GM18867 (cell line): ENCODE results near the gene HIP1R.

Experiments
- ATAC-seq: cut with Tn5 transposase; IDR thresholded peaks from one replicate; pipeline ENCODE4 v1.9.1; 2021; ENCODE audit warnings: mild to moderate bottlenecking, moderate library complexity; ENCODE audit not compliant: unreplicated experiment

Gene HIP1R

GRCh38 chr12:122846622-122847515 lies 11.6 kb downstream of the HIP1R start:
- no peak for ATAC-seq

- no peak for ATAC-seq
These were observed 12.2 kb downstream of the HIP1R start for GRCh38 chr12:122847516-122847836.

DNA sequence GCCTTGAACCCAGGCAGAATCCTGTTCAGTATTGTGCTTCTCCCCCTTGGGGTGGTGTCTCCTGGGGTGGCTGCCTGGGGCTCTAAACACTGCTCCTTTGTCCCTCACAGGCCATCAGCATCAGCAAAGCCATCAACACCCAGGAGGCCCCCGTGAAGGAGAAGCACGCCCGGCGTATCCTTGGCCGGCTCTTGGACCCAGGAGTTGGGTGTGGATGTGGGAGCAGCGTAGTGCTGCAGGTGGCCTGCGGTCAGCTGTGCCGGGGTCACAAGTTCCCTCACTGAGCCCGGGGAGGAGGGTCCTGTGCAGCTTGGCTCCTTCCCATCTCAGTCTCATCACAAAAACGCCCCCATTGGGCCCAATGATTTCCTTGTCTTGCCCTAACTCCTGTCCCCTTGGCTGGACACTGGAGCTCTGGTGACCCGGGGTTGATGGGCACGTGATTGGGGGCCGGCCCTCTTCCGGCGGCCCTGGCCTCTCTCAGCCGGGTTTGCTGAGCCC lies 12.7 kb downstream of the HIP1R start:
- no peak for ATAC-seq

- no peak for ATAC-seq
These were observed 13.5 kb downstream of the HIP1R start for GRCh38 chr12:122848471-122849351.

- ATAC-seq: no peak
These were observed 14.2 kb downstream of the HIP1R start for GRCh38 chr12:122849352-122850047.

DNA sequence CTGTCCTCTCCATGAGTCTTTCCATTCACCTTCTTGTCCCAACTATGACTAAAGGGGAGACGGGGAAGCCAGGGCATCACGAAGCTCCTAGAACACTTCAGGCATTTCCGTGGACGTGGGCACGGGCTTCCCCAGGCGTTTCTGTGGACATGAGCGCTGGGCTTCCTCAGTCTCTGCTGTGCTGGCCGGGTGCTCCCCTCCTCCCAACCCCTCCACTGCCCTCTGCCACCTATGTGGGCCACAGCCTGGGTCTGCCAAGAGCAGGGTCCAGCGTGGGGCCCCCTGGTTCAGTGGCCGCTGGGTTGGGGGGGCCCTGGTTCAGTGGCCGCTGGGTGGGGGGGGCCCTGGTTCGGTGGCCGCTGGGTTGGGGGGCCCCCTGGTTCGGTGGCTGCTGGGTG lies 14.8 kb downstream of the HIP1R start:
- no peak for ATAC-seq

- no peak for ATAC-seq
These were observed 15.6 kb downstream of the HIP1R start for GRCh38 chr12:122850695-122851350.

DNA sequence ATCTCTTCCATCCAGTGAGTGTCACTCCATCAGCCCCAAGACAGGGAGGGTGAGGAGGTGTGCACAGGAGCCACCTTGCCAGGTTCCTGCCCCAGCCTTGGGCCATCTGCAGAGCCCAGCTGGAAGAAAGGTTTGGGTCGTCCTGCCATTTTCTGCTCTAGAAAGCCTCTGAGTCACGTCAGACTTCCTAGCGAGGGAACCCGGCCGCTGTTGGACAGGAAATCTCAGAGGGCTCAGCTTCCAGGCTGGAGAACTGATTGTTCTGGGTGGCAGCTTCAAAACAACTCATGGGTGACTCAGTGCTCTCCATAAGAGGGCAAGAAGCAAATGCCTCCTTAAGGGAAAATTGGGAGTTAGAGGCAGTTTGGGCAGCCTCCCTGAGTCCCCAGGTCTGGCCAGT lies 16.6 kb downstream of the HIP1R start:
- no peak for ATAC-seq

GRCh38 chr12:122852336-122853275 lies 17.3 kb downstream of the HIP1R start:
- ATAC-seq: no peak

DNA sequence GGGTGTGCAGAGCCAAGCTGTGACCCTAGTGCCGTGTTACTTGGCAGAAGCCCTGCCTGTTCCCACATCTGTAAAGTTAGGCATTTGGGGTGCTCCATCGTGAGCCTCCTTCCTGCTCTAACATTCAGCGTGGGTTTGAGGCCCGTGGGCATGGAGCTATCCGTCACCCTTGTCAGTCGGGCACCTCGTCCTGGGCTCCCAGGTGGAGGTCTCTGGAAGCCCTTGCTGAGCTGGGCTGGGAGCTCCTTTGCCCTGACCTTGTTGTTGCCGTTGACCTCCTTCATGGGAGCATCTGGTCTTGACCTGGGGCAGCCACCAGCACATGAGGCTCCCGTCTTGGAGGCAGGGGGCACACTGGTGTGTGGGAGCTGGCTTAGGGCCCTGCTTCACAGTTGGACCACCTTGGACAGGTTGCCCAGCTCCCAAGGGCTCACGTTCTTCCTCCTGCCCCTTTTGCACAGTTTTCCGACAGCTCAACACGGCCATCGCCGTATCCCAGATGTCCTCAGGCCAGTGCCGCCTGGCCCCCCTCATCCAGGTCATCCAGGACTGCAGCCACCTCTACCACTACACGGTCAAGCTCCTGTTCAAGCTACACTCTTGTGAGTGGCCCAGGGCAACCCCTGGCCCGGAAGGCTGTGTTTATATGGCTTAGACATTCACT lies 18.5 kb downstream of the HIP1R start:
- ATAC-seq: no peak

DNA sequence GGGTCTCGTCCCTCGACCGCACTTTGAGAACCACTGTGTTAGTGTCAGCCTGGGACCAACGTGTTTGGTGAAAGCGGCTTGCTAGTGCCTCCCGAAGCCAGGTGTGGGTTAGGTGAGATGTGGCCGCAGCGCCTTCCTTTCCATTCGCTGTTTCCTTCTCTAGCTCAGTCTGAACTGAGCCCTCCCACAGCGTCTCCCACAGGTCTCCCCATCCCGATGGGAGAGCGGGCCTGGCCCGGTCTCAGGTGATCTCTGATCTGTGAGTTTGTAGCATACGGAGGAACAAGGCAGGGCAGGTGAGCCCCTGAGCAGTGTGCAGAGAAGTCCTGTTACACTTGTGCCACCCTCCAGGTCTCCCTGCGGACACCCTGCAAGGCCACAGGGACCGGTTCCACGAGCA lies 19.3 kb downstream of the HIP1R start:
- no peak for ATAC-seq

DNA sequence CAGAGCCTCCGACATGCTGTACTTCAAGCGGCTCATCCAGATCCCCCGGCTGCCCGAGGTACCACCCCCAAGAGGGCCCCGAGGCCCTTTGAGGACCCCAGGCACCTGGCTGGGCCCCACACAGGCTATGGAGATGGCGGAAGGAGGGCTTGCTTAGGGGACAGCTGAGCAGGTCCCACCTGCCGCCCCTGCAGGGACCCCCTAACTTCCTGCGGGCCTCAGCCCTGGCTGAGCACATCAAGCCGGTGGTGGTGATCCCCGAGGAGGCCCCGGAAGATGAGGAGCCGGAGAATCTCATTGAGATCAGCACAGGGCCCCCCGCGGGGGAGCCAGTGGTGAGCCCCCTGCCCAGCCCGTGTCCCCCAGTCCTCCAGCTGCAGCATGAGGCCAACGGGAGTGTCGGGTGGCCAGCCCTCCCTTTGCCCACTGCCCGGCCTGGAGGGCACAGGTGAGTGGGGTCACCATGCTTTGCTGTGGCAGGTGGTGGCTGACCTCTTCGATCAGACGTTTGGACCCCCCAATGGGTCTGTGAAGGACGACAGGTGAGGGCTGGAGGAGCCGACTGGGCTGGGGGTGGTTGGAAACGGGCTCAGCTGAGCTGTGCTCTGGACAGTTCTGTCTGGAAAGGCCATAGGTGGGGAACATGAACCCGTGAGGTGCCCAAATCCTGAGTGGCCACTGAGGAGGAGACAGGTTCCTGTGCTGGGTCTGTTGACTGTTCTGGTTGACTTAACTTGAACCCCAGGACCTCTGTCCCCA lies 20.0 kb downstream of the HIP1R start:
- no peak for ATAC-seq

- no peak for ATAC-seq
These were observed 20.9 kb downstream of the HIP1R start for GRCh38 chr12:122855928-122856831.

DNA sequence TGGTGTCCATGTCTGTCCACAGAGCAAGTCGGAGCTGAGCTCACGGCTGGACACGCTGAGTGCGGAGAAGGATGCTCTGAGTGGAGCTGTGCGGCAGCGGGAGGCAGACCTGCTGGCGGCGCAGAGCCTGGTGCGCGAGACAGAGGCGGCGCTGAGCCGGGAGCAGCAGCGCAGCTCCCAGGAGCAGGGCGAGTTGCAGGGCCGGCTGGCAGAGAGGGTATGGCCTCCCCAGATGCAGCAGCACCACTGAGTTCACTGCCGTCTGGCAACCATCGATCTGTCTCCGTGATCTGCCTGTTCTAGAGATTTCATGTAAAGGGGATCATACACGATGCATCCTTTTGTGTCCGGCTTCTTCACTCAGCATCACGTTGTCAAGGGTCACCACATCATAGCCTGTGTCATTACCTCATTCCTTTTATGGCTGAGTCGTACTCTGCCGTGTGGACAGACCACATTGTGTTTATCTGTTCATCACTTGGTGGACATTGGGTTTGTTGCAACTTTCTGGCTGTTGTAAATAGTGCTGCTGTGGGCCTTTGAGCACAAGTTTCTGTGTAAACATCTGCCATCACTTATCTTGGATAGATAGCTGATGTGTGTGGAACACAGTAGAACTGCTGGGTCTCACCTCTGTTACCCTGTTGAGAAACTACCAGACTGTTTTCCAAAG lies 21.9 kb downstream of the HIP1R start:
- no peak for ATAC-seq

DNA sequence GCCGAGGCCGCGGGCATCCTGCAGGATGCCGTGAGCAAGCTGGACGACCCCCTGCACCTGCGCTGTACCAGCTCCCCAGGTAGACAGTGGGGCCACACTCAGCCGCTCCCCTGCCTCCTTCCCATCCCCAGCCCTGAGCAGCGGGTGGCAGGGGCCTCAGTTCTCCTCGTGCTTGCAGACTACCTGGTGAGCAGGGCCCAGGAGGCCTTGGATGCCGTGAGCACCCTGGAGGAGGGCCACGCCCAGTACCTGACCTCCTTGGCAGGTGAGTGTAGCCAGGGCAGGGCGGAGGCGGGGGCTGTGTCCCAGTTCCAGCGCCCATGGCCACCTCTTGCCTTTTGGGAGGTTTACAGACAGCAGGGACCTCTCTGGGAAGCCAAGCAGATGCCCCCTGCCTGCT lies 22.9 kb downstream of the HIP1R start:
- ATAC-seq: no peak

GRCh38 chr12:122858591-122859302 lies 23.5 kb downstream of the HIP1R start:
- no peak for ATAC-seq
